HepG2 (cell line): ENCODE results near the gene MUL1. TPM values are rescaled to one million over a fixed set of nuclear protein-coding genes. Genes with fewer than 3 reads are reported as not detected.

Source experiments
- ARID2 ChIP-seq: sonication (generic); formaldehyde crosslinking; IDR thresholded peaks from 2 replicates; pipeline ENCODE4 v1.8.1; 2022; ENCODE audit warnings: mild to moderate bottlenecking, missing genetic modification reagents, borderline replicate concordance
- FIP1L1 ChIP-seq: fragments of 200-400 bp; formaldehyde crosslinking; IDR thresholded peaks from 2 replicates; pipeline ENCODE4 v1.6.1; 2018; ENCODE audit warnings: low read depth, mild to moderate bottlenecking, low read length, moderate library complexity, borderline replicate concordance; ENCODE audit not compliant: insufficient read depth
- GTF3A ChIP-seq: sonication (generic); formaldehyde crosslinking; conservative IDR thresholded peaks from 2 replicates; pipeline ENCODE4 v1.4.0; 2020; ENCODE audit warnings: mild to moderate bottlenecking, missing genetic modification reagents
- HNF4A ChIP-seq: sonication (generic); formaldehyde crosslinking; IDR thresholded peaks from 2 replicates; pipeline ENCODE4 v1.4.0; 2020; ENCODE audit warnings: missing genetic modification reagents
- KAT7 ChIP-seq: IDR thresholded peaks from 2 replicates; pipeline ENCODE4 v1.6.1; 2018; ENCODE audit warnings: borderline replicate concordance, missing compliant biosample characterization
- KDM1A ChIP-seq: IDR thresholded peaks from 2 replicates; pipeline ENCODE4 v1.6.1; 2016; ENCODE audit warnings: missing compliant biosample characterization
- MED8 ChIP-seq: sonication (generic); formaldehyde crosslinking; IDR thresholded peaks from 2 replicates; pipeline ENCODE4 v1.8.1; 2023; ENCODE audit warnings: mild to moderate bottlenecking, missing genetic modification reagents; ENCODE audit not compliant: insufficient replicate concordance
- NCOA2 ChIP-seq: sonication (generic); formaldehyde crosslinking; IDR thresholded peaks from 2 replicates; pipeline ENCODE4 v1.8.0; 2022; ENCODE audit warnings: inconsistent platforms
- ONECUT2 ChIP-seq: sonication (generic); formaldehyde crosslinking; IDR thresholded peaks from 2 replicates; pipeline ENCODE4 v1.4.0; 2020; ENCODE audit warnings: missing genetic modification reagents
- POGZ ChIP-seq: sonication (generic); formaldehyde crosslinking; IDR thresholded peaks from 2 replicates; pipeline ENCODE4 v1.4.0; 2020; ENCODE audit warnings: mild to moderate bottlenecking, missing genetic modification reagents
- SALL1 ChIP-seq: sonication (generic); formaldehyde crosslinking; IDR thresholded peaks from 2 replicates; pipeline ENCODE4 v1.8.0; 2022; ENCODE audit warnings: mild to moderate bottlenecking, missing genetic modification reagents
- SOX5 ChIP-seq: IDR thresholded peaks from 2 replicates; pipeline ENCODE4 v1.6.1; 2016; ENCODE audit warnings: borderline replicate concordance
- THAP11 ChIP-seq: IDR thresholded peaks from 2 replicates; pipeline ENCODE4 v1.6.1; 2016; ENCODE audit warnings: missing biosample characterization, missing genetic modification reagents
- ZNF430 ChIP-seq: sonication (generic); formaldehyde crosslinking; IDR thresholded peaks from 2 replicates; pipeline ENCODE4 v1.9.0; 2021; ENCODE audit warnings: mild to moderate bottlenecking, missing genetic modification reagents
- ZNF557 ChIP-seq: sonication (generic); formaldehyde crosslinking; IDR thresholded peaks from 2 replicates; pipeline ENCODE4 v1.4.0; 2020; ENCODE audit warnings: missing genetic modification reagents
- ZNF773 ChIP-seq: sonication (generic); formaldehyde crosslinking; IDR thresholded peaks from 2 replicates; pipeline ENCODE4 v1.4.0; 2020; ENCODE audit warnings: missing genetic modification reagents, borderline replicate concordance
- polyA plus RNA-seq, 8 experiments: library from polyadenylated mRNA; depleted of rRNA in 3 of 8; stranded (reverse) in 7 of 8; unstranded in 1 of 8; fragments of >200 nt; fragmentation: Illumina TruSeq in 4 of 8; extraction: Trizol in 4 of 8; gene quantifications; 2 replicates each; pipeline versions ENCODE4 v1.2.1 to v1.2.3, GENCODE V29; 2011 to 2016; ENCODE audit warnings: low read depth in 4 of 8, missing spikeins in 1 of 8, mixed read lengths in 1 of 8; ENCODE audit not compliant: insufficient read depth in 1 of 8
- total RNA-seq, 5 experiments: library from RNA; depleted of rRNA; stranded (reverse); fragments of >200 nt; fragmentation: Illumina TruSeq; extraction: Trizol; gene quantifications; 2 replicates each; pipeline ENCODE4 v1.2.3, GENCODE V29; 2016; ENCODE audit warnings: low read depth in 1 of 5
- TF ChIP-seq, protein P1 (sequence below): sonication (generic); formaldehyde crosslinking; IDR thresholded peaks from 2 replicates; pipeline ENCODE4 v1.5.0; 2020; ENCODE audit warnings: mild to moderate bottlenecking, missing genetic modification reagents
- TF ChIP-seq, protein P2 (sequence below): IDR thresholded peaks from 2 replicates; pipeline ENCODE4 v1.6.1; 2016; ENCODE audit warnings: mild to moderate bottlenecking, missing biosample characterization, missing genetic modification reagents
- TF ChIP-seq, protein P3 (sequence below): IDR thresholded peaks from 2 replicates; pipeline ENCODE4 v1.4.0; 2020; ENCODE audit warnings: mild to moderate bottlenecking, missing genetic modification reagents
- TF ChIP-seq, protein P4 (sequence below): sonication (generic); formaldehyde crosslinking; IDR thresholded peaks from 2 replicates; pipeline ENCODE4 v1.4.0; 2020; ENCODE audit warnings: missing genetic modification reagents, borderline replicate concordance

MUL1 gene
- total and polyA plus RNA-seq, 2 of the 13 experiments (the other 11 are each of a cell fraction or from before 2014, with no cell fraction given) = 21.5 to 26.5 TPM

DNA sequence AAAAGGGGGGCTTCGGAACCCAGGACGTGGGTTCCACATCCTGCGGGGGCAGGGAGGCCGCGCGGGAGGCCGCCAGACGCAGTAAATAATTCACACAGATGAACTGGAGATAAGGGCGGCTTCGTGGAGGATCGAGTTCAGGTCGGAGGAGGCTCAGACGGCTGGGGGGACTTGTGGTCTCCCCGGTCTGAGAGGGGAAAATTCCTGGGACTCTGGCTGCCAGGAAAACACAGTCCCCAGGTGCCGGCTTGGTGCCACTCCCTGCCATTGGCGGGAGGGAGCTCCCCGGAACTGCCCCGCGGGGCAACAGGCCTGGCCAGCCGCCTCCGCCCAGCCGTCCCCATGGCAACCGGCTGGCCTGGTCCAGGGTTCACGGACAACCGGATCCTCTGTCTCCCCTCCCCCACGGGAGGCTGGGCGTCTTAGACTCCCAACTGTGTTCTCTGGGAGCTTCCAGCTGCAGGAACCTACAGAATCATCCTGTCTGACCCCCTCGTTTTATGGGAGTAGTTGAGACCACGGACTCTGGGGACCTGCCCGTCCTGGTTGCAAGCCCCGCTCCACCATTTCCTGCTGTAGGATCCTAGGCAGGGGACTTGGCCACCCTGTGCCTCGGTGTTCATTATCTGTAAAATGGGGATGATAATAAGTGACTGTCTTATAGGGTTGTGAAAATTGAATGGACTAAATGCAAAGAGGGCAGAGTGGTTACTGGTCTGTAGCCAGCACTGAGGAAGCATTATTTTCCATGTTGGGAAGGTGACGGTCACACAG, 31.5 kb downstream of the MUL1 start (continued):
- TF ChIP-seq ZNF773 (CRISPR knock-in tag) (no peak), HNF4A (CRISPR knock-in tag) (peak; percentile 96), ONECUT2 (CRISPR knock-in tag) (no peak), NCOA2 (CRISPR knock-in tag) (peak; percentile 92), KAT7 (CRISPR knock-in tag) (0 out of 2 replicates have a peak, but pooled peaks have one; percentile 61), KDM1A (peak; percentile 100), SALL1 (CRISPR knock-in tag) (peak; percentile 83), POGZ (CRISPR knock-in tag) (peak; percentile 69; the same call in 1 of the 2 replicates), MED8 (CRISPR knock-in tag) (peak; percentile 95), THAP11 (CRISPR knock-in tag) (peak; percentile 82), ARID2 (CRISPR knock-in tag) (no peak), SOX5 (CRISPR knock-in tag) (peak; percentile 58; the same call in 1 of the 2 replicates), GTF3A (CRISPR knock-in tag) (no peak), FIP1L1 (no peak), ZNF557 (CRISPR knock-in tag) (no peak), ZNF430 (peak; percentile 59; the same call in 1 of the 2 replicates)
- TF ChIP-seq, protein P1, sequence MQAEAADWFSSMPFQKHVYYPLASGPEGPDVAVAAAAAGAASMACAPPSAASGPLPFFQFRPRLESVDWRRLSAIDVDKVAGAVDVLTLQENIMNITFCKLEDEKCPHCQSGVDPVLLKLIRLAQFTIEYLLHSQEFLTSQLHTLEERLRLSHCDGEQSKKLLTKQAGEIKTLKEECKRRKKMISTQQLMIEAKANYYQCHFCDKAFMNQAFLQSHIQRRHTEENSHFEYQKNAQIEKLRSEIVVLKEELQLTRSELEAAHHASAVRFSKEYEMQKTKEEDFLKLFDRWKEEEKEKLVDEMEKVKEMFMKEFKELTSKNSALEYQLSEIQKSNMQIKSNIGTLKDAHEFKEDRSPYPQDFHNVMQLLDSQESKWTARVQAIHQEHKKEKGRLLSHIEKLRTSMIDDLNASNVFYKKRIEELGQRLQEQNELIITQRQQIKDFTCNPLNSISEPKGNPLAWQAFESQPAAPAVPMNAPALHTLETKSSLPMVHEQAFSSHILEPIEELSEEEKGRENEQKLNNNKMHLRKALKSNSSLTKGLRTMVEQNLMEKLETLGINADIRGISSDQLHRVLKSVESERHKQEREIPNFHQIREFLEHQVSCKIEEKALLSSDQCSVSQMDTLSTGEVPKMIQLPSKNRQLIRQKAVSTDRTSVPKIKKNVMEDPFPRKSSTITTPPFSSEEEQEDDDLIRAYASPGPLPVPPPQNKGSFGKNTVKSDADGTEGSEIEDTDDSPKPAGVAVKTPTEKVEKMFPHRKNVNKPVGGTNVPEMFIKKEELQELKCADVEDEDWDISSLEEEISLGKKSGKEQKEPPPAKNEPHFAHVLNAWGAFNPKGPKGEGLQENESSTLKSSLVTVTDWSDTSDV (CRISPR knock-in tag) = no peak
- TF ChIP-seq, protein P2, sequence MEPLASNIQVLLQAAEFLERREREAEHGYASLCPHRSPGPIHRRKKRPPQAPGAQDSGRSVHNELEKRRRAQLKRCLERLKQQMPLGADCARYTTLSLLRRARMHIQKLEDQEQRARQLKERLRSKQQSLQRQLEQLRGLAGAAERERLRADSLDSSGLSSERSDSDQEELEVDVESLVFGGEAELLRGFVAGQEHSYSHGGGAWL (CRISPR knock-in tag) = peak; percentile 57
- TF ChIP-seq, protein P3, sequence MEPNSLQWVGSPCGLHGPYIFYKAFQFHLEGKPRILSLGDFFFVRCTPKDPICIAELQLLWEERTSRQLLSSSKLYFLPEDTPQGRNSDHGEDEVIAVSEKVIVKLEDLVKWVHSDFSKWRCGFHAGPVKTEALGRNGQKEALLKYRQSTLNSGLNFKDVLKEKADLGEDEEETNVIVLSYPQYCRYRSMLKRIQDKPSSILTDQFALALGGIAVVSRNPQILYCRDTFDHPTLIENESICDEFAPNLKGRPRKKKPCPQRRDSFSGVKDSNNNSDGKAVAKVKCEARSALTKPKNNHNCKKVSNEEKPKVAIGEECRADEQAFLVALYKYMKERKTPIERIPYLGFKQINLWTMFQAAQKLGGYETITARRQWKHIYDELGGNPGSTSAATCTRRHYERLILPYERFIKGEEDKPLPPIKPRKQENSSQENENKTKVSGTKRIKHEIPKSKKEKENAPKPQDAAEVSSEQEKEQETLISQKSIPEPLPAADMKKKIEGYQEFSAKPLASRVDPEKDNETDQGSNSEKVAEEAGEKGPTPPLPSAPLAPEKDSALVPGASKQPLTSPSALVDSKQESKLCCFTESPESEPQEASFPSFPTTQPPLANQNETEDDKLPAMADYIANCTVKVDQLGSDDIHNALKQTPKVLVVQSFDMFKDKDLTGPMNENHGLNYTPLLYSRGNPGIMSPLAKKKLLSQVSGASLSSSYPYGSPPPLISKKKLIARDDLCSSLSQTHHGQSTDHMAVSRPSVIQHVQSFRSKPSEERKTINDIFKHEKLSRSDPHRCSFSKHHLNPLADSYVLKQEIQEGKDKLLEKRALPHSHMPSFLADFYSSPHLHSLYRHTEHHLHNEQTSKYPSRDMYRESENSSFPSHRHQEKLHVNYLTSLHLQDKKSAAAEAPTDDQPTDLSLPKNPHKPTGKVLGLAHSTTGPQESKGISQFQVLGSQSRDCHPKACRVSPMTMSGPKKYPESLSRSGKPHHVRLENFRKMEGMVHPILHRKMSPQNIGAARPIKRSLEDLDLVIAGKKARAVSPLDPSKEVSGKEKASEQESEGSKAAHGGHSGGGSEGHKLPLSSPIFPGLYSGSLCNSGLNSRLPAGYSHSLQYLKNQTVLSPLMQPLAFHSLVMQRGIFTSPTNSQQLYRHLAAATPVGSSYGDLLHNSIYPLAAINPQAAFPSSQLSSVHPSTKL = peak; percentile 88
- TF ChIP-seq, protein P4, sequence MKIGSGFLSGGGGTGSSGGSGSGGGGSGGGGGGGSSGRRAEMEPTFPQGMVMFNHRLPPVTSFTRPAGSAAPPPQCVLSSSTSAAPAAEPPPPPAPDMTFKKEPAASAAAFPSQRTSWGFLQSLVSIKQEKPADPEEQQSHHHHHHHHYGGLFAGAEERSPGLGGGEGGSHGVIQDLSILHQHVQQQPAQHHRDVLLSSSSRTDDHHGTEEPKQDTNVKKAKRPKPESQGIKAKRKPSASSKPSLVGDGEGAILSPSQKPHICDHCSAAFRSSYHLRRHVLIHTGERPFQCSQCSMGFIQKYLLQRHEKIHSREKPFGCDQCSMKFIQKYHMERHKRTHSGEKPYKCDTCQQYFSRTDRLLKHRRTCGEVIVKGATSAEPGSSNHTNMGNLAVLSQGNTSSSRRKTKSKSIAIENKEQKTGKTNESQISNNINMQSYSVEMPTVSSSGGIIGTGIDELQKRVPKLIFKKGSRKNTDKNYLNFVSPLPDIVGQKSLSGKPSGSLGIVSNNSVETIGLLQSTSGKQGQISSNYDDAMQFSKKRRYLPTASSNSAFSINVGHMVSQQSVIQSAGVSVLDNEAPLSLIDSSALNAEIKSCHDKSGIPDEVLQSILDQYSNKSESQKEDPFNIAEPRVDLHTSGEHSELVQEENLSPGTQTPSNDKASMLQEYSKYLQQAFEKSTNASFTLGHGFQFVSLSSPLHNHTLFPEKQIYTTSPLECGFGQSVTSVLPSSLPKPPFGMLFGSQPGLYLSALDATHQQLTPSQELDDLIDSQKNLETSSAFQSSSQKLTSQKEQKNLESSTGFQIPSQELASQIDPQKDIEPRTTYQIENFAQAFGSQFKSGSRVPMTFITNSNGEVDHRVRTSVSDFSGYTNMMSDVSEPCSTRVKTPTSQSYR (CRISPR knock-in tag) = peak; percentile 100
